D721Med (cell line): ENCODE measurements around the gene NKAIN1.
A peak's percentile ranks its signal among the peaks of the same experiment; 100 is the strongest.

Source experiments
- DNase-seq: peaks from one replicate; pipeline ENCODE4 v3.0.0; 2011; ENCODE audit warnings: low spot score; ENCODE audit not compliant: insufficient read length
- FAIRE-seq: peaks from 2 replicates; lab custom pipeline; 2011; peaks lifted over from hg19 to GRCh38; lab: Jason Lieb, UNC
- CTCF ChIP-seq: IDR thresholded peaks from 2 replicates; pipeline ENCODE4 v1.5.1; 2012; ENCODE audit warnings: mild to moderate bottlenecking, control low read depth; ENCODE audit not compliant: insufficient read depth; ENCODE audit errors: missing control alignments

Gene NKAIN1

GRCh38 chr1:31154632-31155215, 85.0 kb downstream of the NKAIN1 start:
- FAIRE-seq = no peak
- DNase-seq = peak; percentile 62
- TF ChIP-seq CTCF = no peak

DNA sequence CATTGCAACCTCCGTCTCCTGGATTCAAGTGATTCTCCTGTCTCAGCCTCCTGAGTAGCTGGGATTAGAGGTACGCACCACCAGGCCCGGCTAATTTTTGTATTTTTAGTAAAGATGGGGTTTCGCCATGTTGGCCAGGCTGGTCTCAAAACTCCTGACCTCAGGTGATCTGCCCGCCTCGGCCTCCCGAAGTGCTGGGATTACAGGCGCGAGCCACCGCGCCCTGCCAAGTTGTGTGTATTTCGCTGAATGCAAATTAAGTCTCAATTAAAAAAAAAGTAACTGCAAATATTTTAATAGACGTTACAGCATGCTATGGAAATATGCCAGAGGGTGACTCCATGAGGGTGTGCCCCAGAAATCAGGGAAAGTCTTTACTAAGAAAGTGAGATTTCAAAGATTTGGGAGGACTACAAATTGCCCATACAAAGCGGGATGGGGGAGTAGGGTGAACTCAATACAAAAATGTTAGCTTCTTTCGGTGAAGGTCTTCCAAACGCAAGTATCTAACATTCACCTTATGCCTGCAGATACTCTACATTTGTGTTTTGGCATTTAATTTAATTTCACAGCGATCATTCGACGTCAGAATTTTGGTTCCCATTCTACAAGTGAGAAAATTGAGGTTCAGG, 85.6 kb downstream of the NKAIN1 start:
- TF ChIP-seq CTCF = no peak
- FAIRE-seq = peak; percentile 80

GRCh38 chr1:31153423-31153822, 86.3 kb downstream of the NKAIN1 start:
- FAIRE-seq = no peak
- no peak for TF ChIP-seq CTCF
- DNase-seq = no peak

More for the DNA sequence above, 85.6 kb downstream of the NKAIN1 start:
- DNase-seq = no peak

- FAIRE-seq (no peak), DNase-seq (no peak)
- no peak for TF ChIP-seq CTCF
Observed at GRCh38 chr1:31152181-31152795, 87.4 kb downstream of the NKAIN1 start.

GRCh38 chr1:31151402-31151801, 88.3 kb downstream of the NKAIN1 start:
- TF ChIP-seq CTCF = no peak
- FAIRE-seq = no peak
- DNase-seq = no peak

DNA sequence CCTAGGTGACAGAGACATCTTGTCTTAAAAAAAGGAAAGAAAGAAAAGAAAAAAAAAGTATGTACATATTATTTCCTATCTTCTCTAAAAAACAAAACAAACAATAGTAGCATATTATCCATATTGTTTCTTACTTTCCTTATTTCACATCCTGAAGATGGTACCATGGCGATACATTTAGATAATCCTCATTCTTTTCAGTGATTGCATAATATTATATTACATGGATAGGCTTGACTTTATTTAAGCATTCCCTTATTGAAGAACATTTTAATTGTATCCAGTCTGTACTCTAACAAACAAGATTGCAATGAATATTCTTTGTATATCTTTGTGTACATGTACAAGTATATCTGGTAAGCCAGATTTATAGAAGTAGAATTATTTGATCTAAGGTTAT, 91.3 kb downstream of the NKAIN1 start:
- no peak for DNase-seq
- FAIRE-seq = no peak
- no peak for TF ChIP-seq CTCF

- FAIRE-seq (no peak), DNase-seq (no peak)
- TF ChIP-seq CTCF = no peak
Observed at GRCh38 chr1:31145648-31146047, 94.0 kb downstream of the NKAIN1 start.
